C4-2B (cell line): ENCODE results near the gene ARHGAP15.

Source experiments
- CTCF ChIP-seq: fragments of 450-650 bp; conservative IDR thresholded peaks from 2 replicates; pipeline ENCODE4 v1.5.1; 2017; ENCODE audit warnings: mild to moderate bottlenecking
- ZFX ChIP-seq: fragments of 450-650 bp; IDR thresholded peaks from 2 replicates; pipeline ENCODE4 v1.6.1; 2017

GRCh38 chr2:143155661-143156060, 26.4 kb downstream of the ARHGAP15 start:
- TF ChIP-seq CTCF (no peak), ZFX (no peak)
